ENCODE measurements around the gene PROSER2.

GRCh38 chr10:11813177-11813576 lies 10.0 kb upstream of the PROSER2 start:
- TF ChIP-seq, protein P1, sequence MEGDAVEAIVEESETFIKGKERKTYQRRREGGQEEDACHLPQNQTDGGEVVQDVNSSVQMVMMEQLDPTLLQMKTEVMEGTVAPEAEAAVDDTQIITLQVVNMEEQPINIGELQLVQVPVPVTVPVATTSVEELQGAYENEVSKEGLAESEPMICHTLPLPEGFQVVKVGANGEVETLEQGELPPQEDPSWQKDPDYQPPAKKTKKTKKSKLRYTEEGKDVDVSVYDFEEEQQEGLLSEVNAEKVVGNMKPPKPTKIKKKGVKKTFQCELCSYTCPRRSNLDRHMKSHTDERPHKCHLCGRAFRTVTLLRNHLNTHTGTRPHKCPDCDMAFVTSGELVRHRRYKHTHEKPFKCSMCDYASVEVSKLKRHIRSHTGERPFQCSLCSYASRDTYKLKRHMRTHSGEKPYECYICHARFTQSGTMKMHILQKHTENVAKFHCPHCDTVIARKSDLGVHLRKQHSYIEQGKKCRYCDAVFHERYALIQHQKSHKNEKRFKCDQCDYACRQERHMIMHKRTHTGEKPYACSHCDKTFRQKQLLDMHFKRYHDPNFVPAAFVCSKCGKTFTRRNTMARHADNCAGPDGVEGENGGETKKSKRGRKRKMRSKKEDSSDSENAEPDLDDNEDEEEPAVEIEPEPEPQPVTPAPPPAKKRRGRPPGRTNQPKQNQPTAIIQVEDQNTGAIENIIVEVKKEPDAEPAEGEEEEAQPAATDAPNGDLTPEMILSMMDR (IDR thresholded peaks at IDR 0.05; ENCODE audit: low read depth, low read length, poor library complexity, severe bottlenecking), result no peak
- TF ChIP-seq EZH2phosphoT487 (IDR thresholded peaks at IDR 0.05; ENCODE audit: borderline replicate concordance, low read length), result no peak
